ENCODE data around the gene DENND1A. TPM values are rescaled to one million over a fixed set of nuclear protein-coding genes. Genes with fewer than 3 reads are reported as not detected.
A peak's percentile ranks its signal among the peaks of the same experiment; 100 is the strongest.
"Not testable (repeated sequence)": the region's sequence is repeated elsewhere in the genome, so short reads cannot be mapped to it uniquely, and the experiment has no call there.

The DENND1A gene
- total RNA-seq, 2 donors from 2014 or later: 19.3 to 22.8 TPM

- Mint-ChIP-seq H3K27me3 (no peaks in the 10 kb centered on the region), H3K4me3 (no peak overlapping the region), H3K4me1 (peaks cover 18% of the 10 kb centered on the region), H3K9me3 (no peaks in the 10 kb centered on the region), H3K27ac (no peak overlapping the region), H3K36me3 (ENCODE audit: low read depth) (peaks cover 22% of the 10 kb centered on the region)
- no peak for ATAC-seq (replicated peaks)
Observed at GRCh38 chr9:123753669-123754258, 176.2 kb downstream of the DENND1A start.

DNA sequence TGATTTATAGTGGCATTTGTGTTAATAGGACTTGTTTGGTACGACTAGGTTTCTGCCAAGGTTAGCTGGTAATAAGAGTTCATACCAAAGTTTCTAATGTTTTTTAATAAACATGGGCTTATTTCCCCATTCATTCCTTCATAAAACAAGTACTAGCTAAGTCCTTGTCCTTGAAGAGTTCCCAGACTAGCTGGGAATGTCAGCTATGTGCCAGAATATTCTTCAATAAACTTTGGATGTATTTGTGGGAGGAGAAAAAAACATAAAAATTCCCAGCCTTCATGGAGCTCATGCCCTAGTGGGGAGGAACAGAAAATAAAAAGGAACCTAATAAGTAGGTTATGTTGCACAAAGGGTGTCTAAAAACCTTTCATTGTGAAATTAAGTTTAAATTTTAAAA is 176.9 kb downstream of the DENND1A start:
- Mint-ChIP-seq H3K4me1 (peaks cover 18% of the 10 kb centered on the region), H3K9me3 (no peaks in the 10 kb centered on the region), H3K36me3 (ENCODE audit: low read depth) (peaks cover 22% of the 10 kb centered on the region), H3K27me3 (no peaks in the 10 kb centered on the region), H3K4me3 (no peak overlapping the region), H3K27ac (no peak overlapping the region)
- no peak for ATAC-seq (replicated peaks)

- Mint-ChIP-seq H3K4me1 (peaks cover 18% of the 10 kb centered on the region), H3K9me3 (no peaks in the 10 kb centered on the region), H3K4me3 (no peak overlapping the region), H3K27me3 (no peaks in the 10 kb centered on the region), H3K36me3 (ENCODE audit: low read depth) (no peaks in the 10 kb centered on the region), H3K27ac (no peak overlapping the region)
- peak; percentile 88 for ATAC-seq (replicated peaks)
Observed at GRCh38 chr9:123749580-123750202, 180.2 kb downstream of the DENND1A start.

DNA sequence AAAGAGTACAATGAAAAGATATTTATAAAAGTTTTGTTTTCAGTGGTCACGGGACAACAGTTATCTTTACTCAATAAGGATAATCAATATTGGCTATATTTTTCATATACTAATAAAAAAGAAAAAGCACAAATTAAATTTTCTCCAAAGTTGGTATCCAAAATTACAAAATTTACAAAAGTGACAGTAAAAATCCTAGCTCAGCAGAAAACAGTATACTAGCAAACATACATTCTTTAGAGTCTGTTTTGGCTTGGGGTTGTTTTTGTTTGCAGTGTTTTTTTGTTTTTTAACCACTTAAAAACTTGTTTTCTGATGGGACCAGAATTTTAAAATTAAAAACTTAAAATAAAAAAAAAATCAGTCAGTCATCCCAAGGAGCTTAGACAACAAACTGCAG is 183.2 kb downstream of the DENND1A start:
- peaks cover 17% of the 10 kb centered on the region for H3K4me1 Mint-ChIP-seq
- H3K4me3 Mint-ChIP-seq: no peak overlapping the region
- no peaks in the 10 kb centered on the region for H3K9me3 Mint-ChIP-seq
- ATAC-seq (replicated peaks): no peak
- H3K27ac Mint-ChIP-seq: no peak overlapping the region
- no peaks in the 10 kb centered on the region for H3K36me3 Mint-ChIP-seq (ENCODE audit: low read depth)
- H3K27me3 Mint-ChIP-seq: no peaks in the 10 kb centered on the region

DNA sequence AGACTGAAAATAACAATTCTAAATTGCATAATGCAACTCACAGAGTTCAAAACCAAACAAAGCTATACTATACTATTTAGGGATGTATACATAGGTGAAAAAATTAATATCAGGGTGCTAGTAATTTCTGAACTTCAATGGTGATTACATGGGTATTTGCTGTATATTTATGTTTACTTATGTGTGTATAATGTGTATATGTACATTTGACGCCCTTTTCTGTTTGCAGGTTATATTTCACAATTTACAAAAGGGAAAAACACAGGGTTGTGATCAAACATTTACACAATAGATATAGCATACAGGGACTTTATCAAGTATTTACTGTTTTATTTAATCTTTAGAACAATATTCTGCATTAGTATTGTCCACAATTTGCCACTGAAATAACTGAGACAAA is 184.0 kb downstream of the DENND1A start:
- Mint-ChIP-seq H3K36me3 (ENCODE audit: low read depth) (no peaks in the 10 kb centered on the region), H3K9me3 (no peaks in the 10 kb centered on the region), H3K27ac (no peak overlapping the region), H3K4me3 (no peak overlapping the region), H3K27me3 (no peaks in the 10 kb centered on the region), H3K4me1 (peaks cover 12% of the 10 kb centered on the region)
- ATAC-seq (replicated peaks): no peak

DNA sequence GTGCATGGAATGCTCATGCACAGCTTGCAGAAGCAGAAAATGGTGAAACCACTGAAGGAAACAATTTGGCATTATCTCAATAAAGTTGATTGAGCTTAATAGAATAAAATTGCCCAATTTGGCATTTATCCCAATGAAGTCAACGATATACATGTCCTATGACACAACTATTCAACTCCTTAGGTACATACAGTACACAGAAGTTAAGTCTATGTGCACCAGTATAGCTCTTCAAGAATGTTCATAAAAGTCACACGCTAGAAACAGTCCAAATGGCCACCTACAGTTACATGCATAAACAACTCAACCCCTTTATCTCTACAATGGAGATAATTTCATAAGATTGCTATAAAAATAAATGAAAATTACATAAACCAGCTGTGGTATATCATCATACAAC is 184.5 kb downstream of the DENND1A start:
- H3K4me1 Mint-ChIP-seq: peaks cover 12% of the 10 kb centered on the region
- ATAC-seq (replicated peaks): no peak

DNA sequence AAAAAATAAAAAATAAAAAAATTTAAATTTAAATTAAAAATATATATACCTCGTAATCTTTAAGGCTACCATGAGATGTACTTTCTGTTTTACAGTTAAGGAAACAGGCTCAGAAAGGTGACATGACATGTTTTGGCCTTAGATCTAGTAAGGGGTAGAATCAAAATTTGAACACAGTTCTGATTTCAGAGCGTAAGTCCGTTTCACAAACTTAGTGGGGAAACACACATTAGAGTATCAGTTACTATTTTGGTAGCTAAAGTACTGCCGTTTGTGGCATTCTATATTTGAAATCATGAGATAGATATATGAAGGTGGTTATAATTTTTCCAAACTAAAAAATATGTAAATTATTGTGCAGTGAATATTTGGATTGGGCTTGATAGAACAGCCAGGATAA is 186.2 kb downstream of the DENND1A start:
- Mint-ChIP-seq H3K27ac (no peak overlapping the region), H3K27me3 (no peaks in the 10 kb centered on the region), H3K4me3 (no peak overlapping the region), H3K36me3 (ENCODE audit: low read depth) (no peaks in the 10 kb centered on the region), H3K4me1 (no peaks in the 10 kb centered on the region), H3K9me3 (no peaks in the 10 kb centered on the region)
- no peak for ATAC-seq (replicated peaks)

More for the DNA sequence above, 184.5 kb downstream of the DENND1A start:
- Mint-ChIP-seq H3K4me3 (no peak overlapping the region), H3K9me3 (no peaks in the 10 kb centered on the region), H3K27me3 (no peaks in the 10 kb centered on the region), H3K27ac (no peak overlapping the region), H3K36me3 (ENCODE audit: low read depth) (no peaks in the 10 kb centered on the region)

- no peaks in the 10 kb centered on the region for H3K9me3 Mint-ChIP-seq
- H3K27ac Mint-ChIP-seq: no peak overlapping the region
- H3K36me3 Mint-ChIP-seq (ENCODE audit: low read depth): no peaks in the 10 kb centered on the region
- no peaks in the 10 kb centered on the region for H3K4me1 Mint-ChIP-seq
- no peak for ATAC-seq (replicated peaks)
- H3K4me3 Mint-ChIP-seq: no peak overlapping the region
- no peaks in the 10 kb centered on the region for H3K27me3 Mint-ChIP-seq
Observed at GRCh38 chr9:123742009-123742767, 187.7 kb downstream of the DENND1A start.

- no peaks in the 10 kb centered on the region for H3K27me3 Mint-ChIP-seq
- H3K9me3 Mint-ChIP-seq: no peaks in the 10 kb centered on the region
- H3K4me3 Mint-ChIP-seq: no peak overlapping the region
- no peak for ATAC-seq (replicated peaks)
- H3K36me3 Mint-ChIP-seq (ENCODE audit: low read depth): no peaks in the 10 kb centered on the region
- H3K4me1 Mint-ChIP-seq: no peaks in the 10 kb centered on the region
- no peak overlapping the region for H3K27ac Mint-ChIP-seq
Observed at GRCh38 chr9:123741214-123741613, 188.7 kb downstream of the DENND1A start.

GRCh38 chr9:123739902-123740301 is 190.0 kb downstream of the DENND1A start:
- Mint-ChIP-seq H3K9me3 (no peaks in the 10 kb centered on the region), H3K4me3 (no peak overlapping the region)

GRCh38 chr9:123739387-123739786 is 190.5 kb downstream of the DENND1A start:
- no peaks in the 10 kb centered on the region for H3K4me1 Mint-ChIP-seq
- no peak overlapping the region for H3K27ac Mint-ChIP-seq
- H3K36me3 Mint-ChIP-seq (ENCODE audit: low read depth): no peaks in the 10 kb centered on the region
- no peaks in the 10 kb centered on the region for H3K9me3 Mint-ChIP-seq
- no peak overlapping the region for H3K4me3 Mint-ChIP-seq
- H3K27me3 Mint-ChIP-seq: no peaks in the 10 kb centered on the region
- ATAC-seq (replicated peaks): peak; percentile 16

More at GRCh38 chr9:123739902-123740301, 190.0 kb downstream of the DENND1A start:
- Mint-ChIP-seq H3K27me3 (no peaks in the 10 kb centered on the region), H3K36me3 (ENCODE audit: low read depth) (no peaks in the 10 kb centered on the region), H3K27ac (no peak overlapping the region), H3K4me1 (no peaks in the 10 kb centered on the region)
- no peak for ATAC-seq (replicated peaks)

DNA sequence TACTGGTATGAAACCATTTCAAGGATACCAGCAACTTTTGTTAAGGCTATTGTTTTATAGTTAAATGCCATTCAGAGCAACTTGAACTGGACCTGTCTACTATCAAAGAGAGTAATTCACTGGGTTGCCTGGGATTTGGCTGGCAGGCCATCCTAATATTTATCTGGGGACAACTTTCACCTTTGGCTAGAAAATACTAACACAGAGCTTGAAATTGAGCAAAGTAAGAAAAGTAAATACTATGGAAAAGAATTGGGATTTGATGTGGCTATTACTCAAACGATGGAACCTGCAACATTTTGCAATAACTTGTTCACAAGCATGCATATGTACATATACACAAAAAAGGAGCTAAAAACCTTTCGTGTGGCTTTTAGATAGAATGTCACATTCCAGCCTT is 191.3 kb downstream of the DENND1A start:
- Mint-ChIP-seq H3K4me1 (no peaks in the 10 kb centered on the region), H3K27me3 (no peaks in the 10 kb centered on the region), H3K27ac (no peak overlapping the region), H3K4me3 (no peak overlapping the region), H3K36me3 (ENCODE audit: low read depth) (no peaks in the 10 kb centered on the region), H3K9me3 (no peaks in the 10 kb centered on the region)
- no peak for ATAC-seq (replicated peaks)

GRCh38 chr9:123735376-123735775 is 194.6 kb downstream of the DENND1A start:
- no peak for ATAC-seq (replicated peaks)
- no peak overlapping the region for H3K27ac Mint-ChIP-seq
- H3K4me1 Mint-ChIP-seq: no peaks in the 10 kb centered on the region
- no peak overlapping the region for H3K4me3 Mint-ChIP-seq
- H3K36me3 Mint-ChIP-seq (ENCODE audit: low read depth): peaks cover 5% of the 10 kb centered on the region
- H3K9me3 Mint-ChIP-seq: no peaks in the 10 kb centered on the region
- H3K27me3 Mint-ChIP-seq: no peaks in the 10 kb centered on the region

GRCh38 chr9:123728571-123728970 is 201.4 kb downstream of the DENND1A start:
- H3K9me3 Mint-ChIP-seq; H3K27me3 Mint-ChIP-seq; ATAC-seq (replicated peaks); H3K36me3 Mint-ChIP-seq (ENCODE audit: low read depth); H3K4me3 Mint-ChIP-seq; H3K27ac Mint-ChIP-seq; H3K4me1 Mint-ChIP-seq: not testable (repeated sequence)

DNA sequence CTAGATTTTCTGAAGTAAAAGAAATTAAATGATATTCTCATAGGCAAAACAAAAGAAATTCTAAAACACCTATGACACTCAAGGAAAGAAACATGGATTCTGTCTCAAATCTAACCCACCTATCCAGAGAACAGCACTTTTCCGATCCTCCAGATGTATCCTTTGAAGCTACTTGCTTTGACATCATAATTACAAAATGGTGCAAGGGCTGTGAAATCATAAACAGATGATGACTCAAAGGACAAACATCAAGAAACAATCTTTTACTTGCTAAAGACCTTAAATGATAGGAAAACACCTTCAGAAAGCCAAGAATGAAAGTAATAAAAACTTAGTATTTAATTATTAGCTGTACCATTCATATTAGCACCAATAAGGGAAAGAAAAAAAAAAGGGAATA is 202.6 kb downstream of the DENND1A start:
- no peak overlapping the region for H3K27ac Mint-ChIP-seq
- H3K36me3 Mint-ChIP-seq (ENCODE audit: low read depth): peaks cover 7% of the 10 kb centered on the region
- H3K9me3 Mint-ChIP-seq: peaks cover 12% of the 10 kb centered on the region
- no peak for ATAC-seq (replicated peaks)
- no peaks in the 10 kb centered on the region for H3K27me3 Mint-ChIP-seq
- H3K4me1 Mint-ChIP-seq: no peaks in the 10 kb centered on the region
- H3K4me3 Mint-ChIP-seq: no peak overlapping the region

All from activated T-helper 17 cell treated with anti-CD3 and anti-CD28 coated beads, Interleukin-2, amount 50 U/mL, for 72 hours (primary cell).